Measurements from ENCODE around the gene BCAP29. TPM values are rescaled to one million over a fixed set of nuclear protein-coding genes. Genes with fewer than 3 reads are reported as not detected.

BCAP29 gene
- total and polyA plus RNA-seq, 2 donors (not counting 1 experiment from before 2014, with no cell fraction given) = 64.7 to 79.7 TPM

GRCh38 chr7:107538001-107538400 lies 42.0 kb upstream of the BCAP29 start:
- H3K27me3 ChIP-seq (ENCODE audit: control insufficient read depth, insufficient read depth, low read length) = no peaks in the 10 kb centered on the region
- H3K36me3 ChIP-seq (ENCODE audit: control insufficient read depth, insufficient read depth, low read length) = no peaks in the 10 kb centered on the region
- H3K4me3 ChIP-seq (replicated peaks in 1 of 4; ENCODE audit: control extremely low read depth in 1 of 4, insufficient read depth in 1 of 4, low read depth in 3 of 4, low read length in 4 of 4) = no peak overlapping the region
- no peaks in the 10 kb centered on the region for H3K79me2 ChIP-seq (ENCODE audit: control insufficient read depth, insufficient read depth, low read length)
- no peaks in the 10 kb centered on the region for H3K4me1 ChIP-seq (ENCODE audit: control insufficient read depth, extremely low read depth, insufficient read depth, low read length)
- no peak overlapping the region for H2AFZ ChIP-seq (ENCODE audit: low read length)
- DNase-seq (ENCODE audit: low read depth in 2 of 2) = no peak
- H4K20me1 ChIP-seq (ENCODE audit: control insufficient read depth, extremely low read depth, insufficient read depth, low read length) = no peaks in the 10 kb centered on the region
- H3K9me3 ChIP-seq (ENCODE audit: control insufficient read depth, insufficient read depth, low read depth, low read length) = no peaks in the 10 kb centered on the region
- TF ChIP-seq EZH2 (IDR thresholded peaks at IDR 0.05; ENCODE audit: low read length, missing control alignments) (no peak), CTCF (conservative IDR thresholded peaks at IDR 0.05 in 1 of 2, IDR thresholded peaks at IDR 0.05 in 1 of 2; ENCODE audit: low read depth in 1 of 2, low read length in 2 of 2) (no peak)
- no peak overlapping the region for H3K27ac ChIP-seq (ENCODE audit: insufficient read depth, low read length)
- H3K4me2 ChIP-seq (ENCODE audit: extremely low read depth, insufficient read depth, low read length) = no peak overlapping the region
- no peak overlapping the region for H3K9ac ChIP-seq (ENCODE audit: insufficient read depth, low read length)

- Histone ChIP-seq H2AFZ (ENCODE audit: low read length) (no peak overlapping the region), H3K27me3 (ENCODE audit: control insufficient read depth, insufficient read depth, low read length) (no peaks in the 10 kb centered on the region), H3K4me1 (ENCODE audit: control insufficient read depth, extremely low read depth, insufficient read depth, low read length) (no peaks in the 10 kb centered on the region), H3K4me2 (ENCODE audit: extremely low read depth, insufficient read depth, low read length) (no peak overlapping the region), H4K20me1 (ENCODE audit: control insufficient read depth, extremely low read depth, insufficient read depth, low read length) (no peaks in the 10 kb centered on the region), H3K36me3 (ENCODE audit: control insufficient read depth, insufficient read depth, low read length) (peaks cover 6% of the 10 kb centered on the region), H3K79me2 (ENCODE audit: control insufficient read depth, insufficient read depth, low read length) (peaks cover 3% of the 10 kb centered on the region), H3K9me3 (ENCODE audit: control insufficient read depth, insufficient read depth, low read depth, low read length) (no peaks in the 10 kb centered on the region), H3K4me3 (replicated peaks in 1 of 4; ENCODE audit: control extremely low read depth in 1 of 4, insufficient read depth in 1 of 4, low read depth in 3 of 4, low read length in 4 of 4) (no peak overlapping the region), H3K27ac (ENCODE audit: insufficient read depth, low read length) (no peak overlapping the region), H3K9ac (ENCODE audit: insufficient read depth, low read length) (no peak overlapping the region)
- no peak for TF ChIP-seq CTCF (conservative IDR thresholded peaks at IDR 0.05 in 1 of 2, IDR thresholded peaks at IDR 0.05 in 1 of 2; ENCODE audit: low read depth in 1 of 2, low read length in 2 of 2)
- TF ChIP-seq EZH2 (IDR thresholded peaks at IDR 0.05; ENCODE audit: low read length, missing control alignments) = no peak
- no peak for DNase-seq (ENCODE audit: low read depth in 2 of 2)
Measured at GRCh38 chr7:107543338-107543993, 36.6 kb upstream of the BCAP29 start.

- Histone ChIP-seq H3K4me1 (ENCODE audit: control insufficient read depth, extremely low read depth, insufficient read depth, low read length) (no peaks in the 10 kb centered on the region), H4K20me1 (ENCODE audit: control insufficient read depth, extremely low read depth, insufficient read depth, low read length) (no peaks in the 10 kb centered on the region), H2AFZ (ENCODE audit: low read length) (no peak overlapping the region), H3K9me3 (ENCODE audit: control insufficient read depth, insufficient read depth, low read depth, low read length) (no peaks in the 10 kb centered on the region), H3K4me2 (ENCODE audit: extremely low read depth, insufficient read depth, low read length) (no peak overlapping the region), H3K9ac (ENCODE audit: insufficient read depth, low read length) (no peak overlapping the region), H3K4me3 (replicated peaks in 1 of 4; ENCODE audit: control extremely low read depth in 1 of 4, insufficient read depth in 1 of 4, low read depth in 3 of 4, low read length in 4 of 4) (no peak overlapping the region), H3K27ac (ENCODE audit: insufficient read depth, low read length) (no peak overlapping the region), H3K27me3 (ENCODE audit: control insufficient read depth, insufficient read depth, low read length) (no peaks in the 10 kb centered on the region), H3K79me2 (ENCODE audit: control insufficient read depth, insufficient read depth, low read length) (peaks cover 3% of the 10 kb centered on the region), H3K36me3 (ENCODE audit: control insufficient read depth, insufficient read depth, low read length) (peaks cover 6% of the 10 kb centered on the region)
- TF ChIP-seq CTCF (conservative IDR thresholded peaks at IDR 0.05 in 1 of 2, IDR thresholded peaks at IDR 0.05 in 1 of 2; ENCODE audit: low read depth in 1 of 2, low read length in 2 of 2) (no peak), EZH2 (IDR thresholded peaks at IDR 0.05; ENCODE audit: low read length, missing control alignments) (no peak)
- DNase-seq (ENCODE audit: low read depth in 2 of 2) = no peak
Measured at GRCh38 chr7:107544848-107545591, 35.0 kb upstream of the BCAP29 start.

Measured in fibroblast of lung (primary cell).